GM18508 (cell line): ENCODE results near the gene ITIH4.

ENCODE experiments used
- ATAC-seq: cut with Tn5 transposase; IDR thresholded peaks from one replicate; pipeline ENCODE4 v1.9.1; 2021; ENCODE audit warnings: moderate number of reproducible peaks; ENCODE audit not compliant: insufficient read depth, unreplicated experiment

Gene ITIH4

GRCh38 chr3:52805270-52806039, 25.0 kb downstream of the ITIH4 start:
- no peak for ATAC-seq

GRCh38 chr3:52801839-52802238, 28.6 kb downstream of the ITIH4 start:
- ATAC-seq: no peak

GRCh38 chr3:52800079-52800478, 30.4 kb downstream of the ITIH4 start:
- no peak for ATAC-seq

- no peak for ATAC-seq
Observed at GRCh38 chr3:52798978-52799476, 31.4 kb downstream of the ITIH4 start.

GRCh38 chr3:52798376-52798977, 32.0 kb downstream of the ITIH4 start:
- no peak for ATAC-seq

GRCh38 chr3:52796411-52796810, 34.1 kb downstream of the ITIH4 start:
- ATAC-seq: no peak

GRCh38 chr3:52795298-52795900, 35.1 kb downstream of the ITIH4 start:
- ATAC-seq: no peak

GRCh38 chr3:52794612-52795099, 35.8 kb downstream of the ITIH4 start, which contains the start of gene ITIH3:
Gene ITIH3, plus strand, starts transcription at chr3:52794796. Its CDS starts 8 bp downstream, at chr3:52794804.
- no peak for ATAC-seq

GRCh38 chr3:52793702-52794611, 36.5 kb downstream of the ITIH4 start:
- ATAC-seq: no peak

- no peak for ATAC-seq
Observed at GRCh38 chr3:52792961-52793695, 37.3 kb downstream of the ITIH4 start.

- ATAC-seq: no peak
Observed at GRCh38 chr3:52792413-52792812, 38.1 kb downstream of the ITIH4 start.

- no peak for ATAC-seq
Observed at GRCh38 chr3:52791928-52792327, 38.5 kb downstream of the ITIH4 start.

- ATAC-seq: no peak
Observed at GRCh38 chr3:52791366-52791765, 39.1 kb downstream of the ITIH4 start.

GRCh38 chr3:52790741-52791140, 39.7 kb downstream of the ITIH4 start:
- no peak for ATAC-seq

- ATAC-seq: no peak
Observed at GRCh38 chr3:52790337-52790736, 40.1 kb downstream of the ITIH4 start.

GRCh38 chr3:52789746-52790040, 40.8 kb downstream of the ITIH4 start:
- no peak for ATAC-seq

- ATAC-seq: no peak
Observed at GRCh38 chr3:52788890-52789745, 41.4 kb downstream of the ITIH4 start.

GRCh38 chr3:52787672-52788625, 42.5 kb downstream of the ITIH4 start:
- ATAC-seq: no peak
